ENCODE data around the gene NPL. TPM values are rescaled to one million over a fixed set of nuclear protein-coding genes. Genes with fewer than 3 reads are reported as not detected.

NPL gene
- total and polyA plus RNA-seq, 2 donors (not counting 3 experiments of a cell fraction or from before 2014, with no cell fraction given) = 0.14 to 0.75 TPM

GRCh38 chr1:182809414-182809957, 19.9 kb downstream of the NPL start:
- Histone ChIP-seq H2AFZ (ENCODE audit: low read depth, low read length) (no peak overlapping the region), H3K36me3 (ENCODE audit: control insufficient read depth in 2 of 2, extremely low read depth in 1 of 2, insufficient read depth in 2 of 2, low read length in 2 of 2) (no peaks in the 10 kb centered on the region), H3K4me3 (replicated peaks in 1 of 3; ENCODE audit: insufficient read depth in 1 of 3, low read depth in 1 of 3, low read length in 3 of 3) (no peak overlapping the region), H3K27me3 (ENCODE audit: control insufficient read depth in 2 of 2, insufficient read depth in 2 of 2, low read length in 2 of 2) (no peaks in the 10 kb centered on the region), H3K4me2 (ENCODE audit: insufficient read depth, low read length) (no peak overlapping the region), H3K4me1 (ENCODE audit: control insufficient read depth, extremely low read depth, insufficient read depth, low read length) (no peaks in the 10 kb centered on the region), H3K9me1 (replicated peaks; ENCODE audit: control insufficient read depth, extremely low read depth, insufficient read depth, low read length) (no peaks in the 10 kb centered on the region), H3K79me2 (ENCODE audit: control insufficient read depth, insufficient read depth, low read length) (no peaks in the 10 kb centered on the region), H3K9ac (replicated peaks; ENCODE audit: extremely low read depth, insufficient read depth, low read length) (no peak overlapping the region), H3K9me3 (replicated peaks; ENCODE audit: control insufficient read depth, insufficient read depth, low read length) (no peaks in the 10 kb centered on the region), H3K27ac (ENCODE audit: insufficient read depth, low read depth, low read length) (no peak overlapping the region), H4K20me1 (replicated peaks; ENCODE audit: control insufficient read depth, extremely low read depth, insufficient read depth, low read length) (no peaks in the 10 kb centered on the region)
- dilution Hi-C loops (cut with MboI; ENCODE audit: extremely low pct_ligation_motif_present, low sequenced_read_pairs) (no loop called here), intact Hi-C loops (cut with micrococcal nuclease) (no loop called here)
- BruUV-seq (replicated peaks) = no TSS peak
- no peak for FAIRE-seq
- no peak for DNase-seq (ENCODE audit: low read depth, low spot score)
- ChIA-PET POLR2A (no interaction called here), CTCF (interaction anchor here (2.0 kb wide), 1 partner anchor 23 kb away, joined by 7 read pairs; no protein-coding TSS in a partner anchor)
- TF ChIP-seq MAX (IDR thresholded peaks at IDR 0.05; ENCODE audit: insufficient read depth, insufficient read length) (no peak), EZH2 (IDR thresholded peaks at IDR 0.05; ENCODE audit: borderline replicate concordance, low read depth, low read length, severe bottlenecking) (no peak), POLR2AphosphoS5 (IDR thresholded peaks at IDR 0.05; ENCODE audit: insufficient read depth, low read depth, low read length) (no peak), POLR2A (IDR thresholded peaks at IDR 0.05; ENCODE audit: low read depth, low read length) (no peak), CTCF (IDR thresholded peaks at IDR 0.05; ENCODE audit: extremely low read depth in 1 of 2, insufficient read depth in 1 of 2, low read depth in 1 of 2, low read length in 2 of 2) (no peak), FOS (IDR thresholded peaks at IDR 0.05; ENCODE audit: borderline replicate concordance, insufficient read depth, low read length) (no peak), JUN (IDR thresholded peaks at IDR 0.05; ENCODE audit: borderline replicate concordance, insufficient read depth, insufficient read length, low read depth) (no peak), GATA2 (IDR thresholded peaks at IDR 0.05; ENCODE audit: insufficient read depth, insufficient read length, low read depth, low read length) (no peak), MYC (IDR thresholded peaks at IDR 0.05; ENCODE audit: low read depth, low read length) (no peak)
